Activated naive CD8-positive, alpha-beta T cell treated with anti-CD3 and anti-CD28 coated beads for 36 hours (primary cell): ENCODE results near the gene SULT1C3. TPM values are rescaled to one million over a fixed set of nuclear protein-coding genes. Genes with fewer than 3 reads are reported as not detected.

Experiments
- DNase-seq: peaks from one replicate; pipeline ENCODE4 v3.0.0; 2021
- H3K27ac Mint-ChIP-seq: one replicate; pipeline ENCODE4 v1.8.0; 2022; ENCODE audit warnings: mild to moderate bottlenecking, moderate library complexity, mixed read lengths
- H3K27me3 Mint-ChIP-seq: one replicate; pipeline ENCODE4 v1.8.0; 2022; ENCODE audit warnings: mild to moderate bottlenecking, mixed read lengths
- H3K36me3 Mint-ChIP-seq: one replicate; pipeline ENCODE4 v1.8.0; 2021; ENCODE audit warnings: mild to moderate bottlenecking, mixed read lengths
- H3K4me1 Mint-ChIP-seq: one replicate; pipeline ENCODE4 v1.8.0; 2021; ENCODE audit warnings: mixed read lengths
- H3K4me3 Mint-ChIP-seq: one replicate; pipeline ENCODE4 v1.8.0; 2022; ENCODE audit warnings: mild to moderate bottlenecking, moderate library complexity, mixed read lengths
- H3K9me3 Mint-ChIP-seq: one replicate; pipeline ENCODE4 v1.8.0; 2022; ENCODE audit warnings: mixed read lengths
- total RNA-seq, 2 experiments: library from RNA; stranded (reverse); gene quantifications; one replicate each; pipeline ENCODE4 v1.2.3, GENCODE V29; 2021

SULT1C3 gene
- total RNA-seq: not detected

- H3K27me3 Mint-ChIP-seq: peaks cover 4% of the 10 kb centered on the region
- H3K9me3 Mint-ChIP-seq: peaks cover 7% of the 10 kb centered on the region
- no peak for DNase-seq
- H3K27ac Mint-ChIP-seq: no peak within 1 kb of the TSS
- H3K4me3 Mint-ChIP-seq: no peak within 1 kb of the TSS
- H3K4me1 Mint-ChIP-seq: no peaks in the 10 kb centered on the region
- H3K36me3 Mint-ChIP-seq: peaks cover 2% of the 10 kb centered on the region
These were observed at the start of gene SULT1C3 for GRCh38 chr2:108239786-108240185. Gene SULT1C3 (plus strand): TSS chr2:108239968. CDS start chr2:108247195, 7,227 bp downstream.

GRCh38 chr2:108193251-108193650 lies 46.5 kb upstream of the SULT1C3 start:
- no peak overlapping the region for H3K27ac Mint-ChIP-seq
- H3K36me3 Mint-ChIP-seq: no peaks in the 10 kb centered on the region
- H3K4me3 Mint-ChIP-seq: no peak overlapping the region
- H3K4me1 Mint-ChIP-seq: no peaks in the 10 kb centered on the region
- no peak for DNase-seq
- H3K27me3 Mint-ChIP-seq: peaks cover 6% of the 10 kb centered on the region
- H3K9me3 Mint-ChIP-seq: no peaks in the 10 kb centered on the region

- no peaks in the 10 kb centered on the region for H3K4me1 Mint-ChIP-seq
These were observed 45.2 kb upstream of the SULT1C3 start for GRCh38 chr2:108194409-108195132.

GRCh38 chr2:108195133-108195439 lies 44.7 kb upstream of the SULT1C3 start:
- DNase-seq: no peak
- H3K36me3 Mint-ChIP-seq: no peaks in the 10 kb centered on the region
- H3K27me3 Mint-ChIP-seq: peaks cover 6% of the 10 kb centered on the region
- H3K4me1 Mint-ChIP-seq: no peaks in the 10 kb centered on the region
- no peak overlapping the region for H3K27ac Mint-ChIP-seq
- no peaks in the 10 kb centered on the region for H3K9me3 Mint-ChIP-seq
- H3K4me3 Mint-ChIP-seq: no peak overlapping the region

More at GRCh38 chr2:108194409-108195132, 45.2 kb upstream of the SULT1C3 start:
- Mint-ChIP-seq H3K4me3 (no peak overlapping the region), H3K27me3 (peaks cover 6% of the 10 kb centered on the region), H3K9me3 (no peaks in the 10 kb centered on the region), H3K27ac (no peak overlapping the region), H3K36me3 (no peaks in the 10 kb centered on the region)
- no peak for DNase-seq

- H3K36me3 Mint-ChIP-seq: peaks cover 2% of the 10 kb centered on the region
- H3K27me3 Mint-ChIP-seq: no peaks in the 10 kb centered on the region
- no peak overlapping the region for H3K4me3 Mint-ChIP-seq
- no peak overlapping the region for H3K27ac Mint-ChIP-seq
- peaks cover 11% of the 10 kb centered on the region for H3K9me3 Mint-ChIP-seq
- no peak for DNase-seq
- H3K4me1 Mint-ChIP-seq: no peaks in the 10 kb centered on the region
These were observed 40.0 kb upstream of the SULT1C3 start for GRCh38 chr2:108199726-108200125.

GRCh38 chr2:108200569-108200968 lies 39.2 kb upstream of the SULT1C3 start:
- Mint-ChIP-seq H3K9me3 (peaks cover 11% of the 10 kb centered on the region), H3K27me3 (no peaks in the 10 kb centered on the region), H3K4me3 (no peak overlapping the region), H3K27ac (no peak overlapping the region), H3K36me3 (peaks cover 2% of the 10 kb centered on the region), H3K4me1 (no peaks in the 10 kb centered on the region)
- no peak for DNase-seq

- no peaks in the 10 kb centered on the region for H3K27me3 Mint-ChIP-seq
These were observed 27.1 kb upstream of the SULT1C3 start for GRCh38 chr2:108212671-108213070.

GRCh38 chr2:108215794-108216211 lies 24.0 kb upstream of the SULT1C3 start:
- Mint-ChIP-seq H3K4me1 (no peaks in the 10 kb centered on the region), H3K27me3 (no peaks in the 10 kb centered on the region), H3K27ac (no peak overlapping the region), H3K36me3 (no peaks in the 10 kb centered on the region), H3K4me3 (no peak overlapping the region), H3K9me3 (no peaks in the 10 kb centered on the region)
- no peak for DNase-seq

More at GRCh38 chr2:108212671-108213070, 27.1 kb upstream of the SULT1C3 start:
- Mint-ChIP-seq H3K36me3 (no peaks in the 10 kb centered on the region), H3K27ac (no peak overlapping the region), H3K4me1 (no peaks in the 10 kb centered on the region), H3K9me3 (peaks cover 11% of the 10 kb centered on the region), H3K4me3 (no peak overlapping the region)
- DNase-seq: no peak

- DNase-seq: no peak
- no peak overlapping the region for H3K4me3 Mint-ChIP-seq
- H3K27me3 Mint-ChIP-seq: no peaks in the 10 kb centered on the region
- H3K36me3 Mint-ChIP-seq: no peaks in the 10 kb centered on the region
- no peaks in the 10 kb centered on the region for H3K4me1 Mint-ChIP-seq
- H3K27ac Mint-ChIP-seq: no peak overlapping the region
- H3K9me3 Mint-ChIP-seq: no peaks in the 10 kb centered on the region
These were observed 22.6 kb upstream of the SULT1C3 start for GRCh38 chr2:108217211-108217610.

- H3K36me3 Mint-ChIP-seq: no peaks in the 10 kb centered on the region
- H3K27me3 Mint-ChIP-seq: peaks cover 4% of the 10 kb centered on the region
- H3K27ac Mint-ChIP-seq: no peak overlapping the region
- no peaks in the 10 kb centered on the region for H3K4me1 Mint-ChIP-seq
- no peak overlapping the region for H3K4me3 Mint-ChIP-seq
- no peak for DNase-seq
- peaks cover 13% of the 10 kb centered on the region for H3K9me3 Mint-ChIP-seq
These were observed 20.1 kb upstream of the SULT1C3 start for GRCh38 chr2:108219688-108220087.

GRCh38 chr2:108220191-108220590 lies 19.6 kb upstream of the SULT1C3 start:
- no peaks in the 10 kb centered on the region for H3K4me1 Mint-ChIP-seq
- no peaks in the 10 kb centered on the region for H3K36me3 Mint-ChIP-seq
- DNase-seq: no peak
- peaks cover 4% of the 10 kb centered on the region for H3K27me3 Mint-ChIP-seq
- H3K4me3 Mint-ChIP-seq: no peak overlapping the region
- H3K27ac Mint-ChIP-seq: no peak overlapping the region
- peaks cover 13% of the 10 kb centered on the region for H3K9me3 Mint-ChIP-seq

- H3K27me3 Mint-ChIP-seq: peaks cover 4% of the 10 kb centered on the region
- H3K4me3 Mint-ChIP-seq: no peak overlapping the region
- H3K4me1 Mint-ChIP-seq: no peaks in the 10 kb centered on the region
- DNase-seq: no peak
- H3K27ac Mint-ChIP-seq: no peak overlapping the region
- H3K36me3 Mint-ChIP-seq: no peaks in the 10 kb centered on the region
- peaks cover 13% of the 10 kb centered on the region for H3K9me3 Mint-ChIP-seq
These were observed 18.7 kb upstream of the SULT1C3 start for GRCh38 chr2:108220942-108221541.

- peaks cover 8% of the 10 kb centered on the region for H3K27me3 Mint-ChIP-seq
- peaks cover 13% of the 10 kb centered on the region for H3K9me3 Mint-ChIP-seq
- no peaks in the 10 kb centered on the region for H3K4me1 Mint-ChIP-seq
- H3K4me3 Mint-ChIP-seq: no peak overlapping the region
- no peak overlapping the region for H3K27ac Mint-ChIP-seq
- H3K36me3 Mint-ChIP-seq: no peaks in the 10 kb centered on the region
- DNase-seq: no peak
These were observed 17.5 kb upstream of the SULT1C3 start for GRCh38 chr2:108222261-108222660.

- H3K27me3 Mint-ChIP-seq: peaks cover 8% of the 10 kb centered on the region
- H3K4me1 Mint-ChIP-seq: no peaks in the 10 kb centered on the region
- no peak for DNase-seq
- H3K9me3 Mint-ChIP-seq: peaks cover 13% of the 10 kb centered on the region
- H3K36me3 Mint-ChIP-seq: no peaks in the 10 kb centered on the region
- H3K27ac Mint-ChIP-seq: no peak overlapping the region
- H3K4me3 Mint-ChIP-seq: no peak overlapping the region
These were observed 16.2 kb upstream of the SULT1C3 start for GRCh38 chr2:108223573-108223972.

- DNase-seq: no peak
- peaks cover 8% of the 10 kb centered on the region for H3K27me3 Mint-ChIP-seq
- H3K9me3 Mint-ChIP-seq: peaks cover 13% of the 10 kb centered on the region
- H3K4me1 Mint-ChIP-seq: no peaks in the 10 kb centered on the region
- no peak overlapping the region for H3K4me3 Mint-ChIP-seq
- H3K36me3 Mint-ChIP-seq: no peaks in the 10 kb centered on the region
- no peak overlapping the region for H3K27ac Mint-ChIP-seq
These were observed 15.7 kb upstream of the SULT1C3 start for GRCh38 chr2:108224022-108224421.

- Mint-ChIP-seq H3K4me1 (no peaks in the 10 kb centered on the region), H3K4me3 (no peak overlapping the region), H3K27me3 (peaks cover 13% of the 10 kb centered on the region), H3K27ac (no peak overlapping the region), H3K36me3 (no peaks in the 10 kb centered on the region), H3K9me3 (peaks cover 13% of the 10 kb centered on the region)
- DNase-seq: no peak
These were observed 13.2 kb upstream of the SULT1C3 start for GRCh38 chr2:108226564-108226963.
